Vagina (tissue), 2 donors: ENCODE data around the gene CTSS.

Experiments used
- CTCF ChIP-seq, 3 experiments: fragments of 450-650 bp in 2 of 3; fragments of 200-600 bp in 1 of 3; sonication (generic) in 1 of 3; IDR thresholded peaks; one replicate each; pipeline ENCODE4 v1.5.1; 2017 to 2019; ENCODE audit warnings: antibody characterized with exemption in 3 of 3, mild to moderate bottlenecking in 2 of 3, moderate library complexity in 2 of 3
- POLR2A ChIP-seq, 2 donors: fragments of 450-650 bp; IDR thresholded peaks; one replicate each; pipeline ENCODE4 v1.6.1; 2017; ENCODE audit warnings: antibody characterized with exemption in 2 of 2, mild to moderate bottlenecking in 2 of 2, moderate library complexity in 2 of 2

GRCh38 chr1:150796374-150796773 lies 30.8 kb upstream of the CTSS start:
- TF ChIP-seq CTCF (IDR thresholded peaks at IDR 0.05) (no peak), POLR2A (IDR thresholded peaks at IDR 0.05) (no peak)
